Mucosa of descending colon (tissue), 3 donors: ENCODE results near the gene PBRM1. TPM values are rescaled to one million over a fixed set of nuclear protein-coding genes. Genes with fewer than 3 reads are reported as not detected.

Source experiments
- ATAC-seq: fragments of 200-7000 bp; cut with Tn5 transposase; one replicate; pipeline ENCODE4 v1.9.1; 2020; ENCODE audit warnings: mild to moderate bottlenecking, moderate library complexity
- DNase-seq, 3 donors: peaks; one replicate each; pipeline ENCODE4 v3.0.0-alpha.2; 2020
- H3K36me3 ChIP-seq: fragments of 200-600 bp; one replicate; pipeline ENCODE4 v1.8.0; 2021; ENCODE audit warnings: low read depth, mild to moderate bottlenecking
- H3K4me1 ChIP-seq: fragments of 200-600 bp; one replicate; pipeline ENCODE4 v1.8.0; 2021; ENCODE audit warnings: low read depth, mild to moderate bottlenecking
- H3K4me3 ChIP-seq: fragments of 200-600 bp; one replicate; pipeline ENCODE4 v1.8.0; 2021; ENCODE audit warnings: mild to moderate bottlenecking
- H3K9me3 ChIP-seq: fragments of 200-600 bp; one replicate; pipeline ENCODE4 v1.8.0; 2021; ENCODE audit warnings: mild to moderate bottlenecking
- intact Hi-C, 2 donors: fragments of 100-400 bp; cut with DNase I in 1 of 2; cut with micrococcal nuclease in 1 of 2; formaldehyde crosslinking; loops; one replicate each; pipeline versions ENCODE4 v1.11.0 to v1.11.1; 2022; cut with DNase I, micrococcal nuclease
- total RNA-seq, 3 donors: library from RNA; stranded (reverse); fragmentation: NEBNext Ultra II Directional in 2 of 3; extraction: Animal tissue kit (Norgen Biotek cat#: 25700) in 2 of 3; gene quantifications; one replicate each; pipeline versions ENCODE4 v1.2.1 to v1.2.4, GENCODE V29; 2021 to 2023
- TF ChIP-seq, protein P1 (sequence below): fragments of 200-600 bp; IDR thresholded peaks from one replicate; pipeline ENCODE4 v1.8.0; 2022; ENCODE audit warnings: antibody characterized with exemption, mild to moderate bottlenecking
- donor health status: DM: no; HTN: no; CAD: no; lungs with moderate emphysema.
- donor health status: DM: no; HTN: no; CAD: no.
- donor health status: DM: no; HTN: yes; CAD: no.

The PBRM1 gene
- total RNA-seq, 3 donors from 2014 or later = 48.5 to 86.1 (median 56.8) TPM

DNA sequence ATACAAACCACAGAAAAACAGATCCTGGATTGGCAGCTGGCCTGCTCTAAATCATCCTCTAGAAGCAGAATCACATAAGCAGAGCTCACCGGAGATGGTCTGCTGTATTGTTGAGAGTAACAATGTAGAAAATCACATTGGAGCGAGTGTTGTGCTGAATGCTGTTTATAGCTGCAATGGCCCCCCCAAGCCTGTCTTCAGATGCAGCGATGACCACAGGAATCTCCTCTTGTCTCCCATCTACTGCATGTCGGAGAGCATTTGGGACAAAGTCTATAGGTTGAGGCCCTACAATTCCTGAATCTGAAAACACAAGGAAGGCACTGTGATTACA, 11.9 kb upstream of the PBRM1 start:
- Histone ChIP-seq H3K36me3 (peaks cover 10% of the 10 kb centered on the region), H3K4me1 (no peaks in the 10 kb centered on the region), H3K4me3 (no peak overlapping the region), H3K9me3 (no peaks in the 10 kb centered on the region)
- ATAC-seq = no peak
- DNase-seq = no peak
- TF ChIP-seq, protein P1, sequence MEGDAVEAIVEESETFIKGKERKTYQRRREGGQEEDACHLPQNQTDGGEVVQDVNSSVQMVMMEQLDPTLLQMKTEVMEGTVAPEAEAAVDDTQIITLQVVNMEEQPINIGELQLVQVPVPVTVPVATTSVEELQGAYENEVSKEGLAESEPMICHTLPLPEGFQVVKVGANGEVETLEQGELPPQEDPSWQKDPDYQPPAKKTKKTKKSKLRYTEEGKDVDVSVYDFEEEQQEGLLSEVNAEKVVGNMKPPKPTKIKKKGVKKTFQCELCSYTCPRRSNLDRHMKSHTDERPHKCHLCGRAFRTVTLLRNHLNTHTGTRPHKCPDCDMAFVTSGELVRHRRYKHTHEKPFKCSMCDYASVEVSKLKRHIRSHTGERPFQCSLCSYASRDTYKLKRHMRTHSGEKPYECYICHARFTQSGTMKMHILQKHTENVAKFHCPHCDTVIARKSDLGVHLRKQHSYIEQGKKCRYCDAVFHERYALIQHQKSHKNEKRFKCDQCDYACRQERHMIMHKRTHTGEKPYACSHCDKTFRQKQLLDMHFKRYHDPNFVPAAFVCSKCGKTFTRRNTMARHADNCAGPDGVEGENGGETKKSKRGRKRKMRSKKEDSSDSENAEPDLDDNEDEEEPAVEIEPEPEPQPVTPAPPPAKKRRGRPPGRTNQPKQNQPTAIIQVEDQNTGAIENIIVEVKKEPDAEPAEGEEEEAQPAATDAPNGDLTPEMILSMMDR = no peak
- intact Hi-C loops = no loop called here

- TF ChIP-seq, protein P1 = no peak
- intact Hi-C loops = no loop called here
- ATAC-seq (peak; percentile 49), DNase-seq (no peak)
- Histone ChIP-seq H3K4me1 (no peaks in the 10 kb centered on the region), H3K9me3 (no peaks in the 10 kb centered on the region), H3K36me3 (peaks cover 10% of the 10 kb centered on the region), H3K4me3 (no peak overlapping the region)
These were observed 11.3 kb upstream of the PBRM1 start for GRCh38 chr3:52696830-52697631.

DNA sequence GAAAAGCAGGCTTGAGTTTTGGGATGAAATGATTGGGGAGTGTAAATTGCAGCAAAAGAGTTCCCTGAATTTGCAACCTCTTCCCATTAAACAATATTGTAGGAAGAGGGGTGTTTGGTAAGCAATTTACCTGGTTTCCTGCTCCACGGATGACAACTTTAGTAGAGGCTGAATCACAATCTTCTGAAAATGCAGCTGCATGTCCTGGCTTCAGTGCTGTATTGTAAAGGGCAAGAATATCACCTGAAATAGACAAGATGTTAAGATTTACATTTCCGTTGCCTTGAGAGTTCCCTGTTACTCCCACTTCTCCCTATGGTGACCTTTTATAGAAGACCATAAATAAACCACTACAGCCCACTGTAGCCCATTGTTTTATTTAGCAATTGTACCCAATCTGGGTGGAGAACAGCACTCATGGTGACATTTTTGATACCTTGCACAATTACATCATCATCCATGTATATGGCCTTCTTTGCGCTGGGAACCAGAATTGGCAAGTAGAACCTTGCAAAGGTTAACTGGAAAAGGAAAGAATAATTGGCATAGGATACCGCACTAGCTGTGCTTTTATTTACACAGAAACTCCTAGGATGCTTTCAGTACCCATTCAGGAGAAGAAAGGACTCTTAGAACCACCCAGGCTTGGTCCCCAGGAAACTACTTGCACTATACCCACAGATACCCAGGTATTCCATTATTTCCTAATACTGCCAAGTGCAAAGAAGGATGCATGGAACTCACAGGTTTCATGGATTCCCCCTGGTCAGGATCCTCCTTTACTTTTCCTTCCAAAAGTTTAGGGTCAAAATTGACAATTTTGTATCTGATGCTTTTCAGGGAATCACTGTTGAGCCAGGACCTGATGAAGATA, 10.3 kb upstream of the PBRM1 start:
- peaks cover 10% of the 10 kb centered on the region for H3K36me3 ChIP-seq
- intact Hi-C loops = no loop called here
- no peaks in the 10 kb centered on the region for H3K4me1 ChIP-seq
- DNase-seq (no peak), ATAC-seq (no peak)
- TF ChIP-seq, protein P1 = no peak
- no peak overlapping the region for H3K4me3 ChIP-seq
- H3K9me3 ChIP-seq = no peaks in the 10 kb centered on the region

DNA sequence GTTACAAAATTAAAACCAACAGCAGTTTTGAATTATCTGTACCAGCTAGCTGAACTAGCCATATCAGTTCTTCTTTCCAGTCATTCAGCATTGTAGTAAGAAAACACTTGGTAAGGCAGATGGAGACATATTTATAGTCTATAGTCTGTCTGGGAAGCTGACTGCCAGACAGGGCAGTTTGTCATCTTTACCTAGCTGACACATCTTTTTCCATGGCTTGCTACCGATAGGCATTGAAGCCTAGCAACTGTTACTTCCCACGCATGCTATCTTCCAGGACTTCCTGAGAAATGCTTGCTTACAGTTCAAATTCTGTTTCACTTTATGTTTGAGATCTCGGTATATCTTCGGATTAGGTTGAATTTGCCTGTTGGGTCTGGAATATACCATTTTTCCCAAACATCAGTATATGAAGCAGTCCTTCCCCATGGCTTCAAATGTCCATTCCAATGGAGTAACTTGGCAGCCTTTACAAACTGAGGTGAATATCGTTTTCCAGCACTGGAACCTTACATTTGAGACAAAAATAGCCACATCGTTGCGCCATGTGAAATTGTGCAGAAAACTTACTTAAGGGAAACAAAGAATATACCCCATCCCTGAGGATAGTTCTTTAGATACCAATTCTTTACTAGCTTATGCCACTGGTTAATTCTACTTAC, 8.9 kb upstream of the PBRM1 start:
- TF ChIP-seq, protein P1 = no peak
- Histone ChIP-seq H3K4me3 (no peak overlapping the region), H3K36me3 (peaks cover 10% of the 10 kb centered on the region), H3K4me1 (no peaks in the 10 kb centered on the region), H3K9me3 (no peaks in the 10 kb centered on the region)
- intact Hi-C loops = no loop called here
- no peak for ATAC-seq
- no peak for DNase-seq

DNA sequence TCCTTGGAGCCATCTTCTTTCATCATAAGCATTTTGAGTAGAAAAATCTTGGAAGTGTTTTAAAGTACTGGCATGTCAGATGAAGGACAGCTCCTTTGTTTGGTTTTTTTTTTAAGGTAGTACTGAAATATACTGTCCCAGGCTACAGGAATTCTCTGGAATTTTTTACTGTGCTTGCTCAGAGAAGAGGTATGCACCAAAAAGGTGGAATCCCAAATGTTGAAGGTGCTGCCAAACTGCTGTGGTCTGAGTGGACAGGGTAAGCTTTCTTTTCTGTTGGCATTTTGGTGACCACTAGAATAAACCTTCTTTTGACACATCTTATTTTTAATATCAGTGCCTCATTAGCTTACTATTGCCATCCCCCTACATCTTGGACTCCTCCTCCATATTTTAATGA, 7.4 kb upstream of the PBRM1 start:
- H3K9me3 ChIP-seq = no peaks in the 10 kb centered on the region
- H3K36me3 ChIP-seq = peaks cover 10% of the 10 kb centered on the region
- H3K4me3 ChIP-seq = no peak overlapping the region
- intact Hi-C loops = no loop called here
- no peak for DNase-seq
- TF ChIP-seq, protein P1 = no peak
- ATAC-seq = no peak
- H3K4me1 ChIP-seq = no peaks in the 10 kb centered on the region
